Transverse colon (tissue), 4 donors: Measurements from ENCODE around the gene ACTG1. TPM values are rescaled to one million over a fixed set of nuclear protein-coding genes. Genes with fewer than 3 reads are reported as not detected.

ENCODE experiments used
- DNase-seq: peaks from one replicate; pipeline ENCODE4 v3.0.0-alpha.2; 2019
- H3K27ac ChIP-seq, 4 donors: fragments of 200-600 bp; sonication (generic); 2 replicates each; pipeline ENCODE4 v1.5.1; 2016 to 2018; ENCODE audit warnings: inconsistent platforms in 4 of 4
- H3K27me3 ChIP-seq: fragments of 200-600 bp; sonication (generic); 2 replicates; pipeline ENCODE4 v1.5.1; 2017; ENCODE audit warnings: inconsistent platforms
- H3K36me3 ChIP-seq, 4 donors: fragments of 200-600 bp; sonication (generic); 2 replicates each; pipeline ENCODE4 v1.5.1; 2017 to 2019; ENCODE audit warnings: inconsistent platforms in 4 of 4
- H3K4me1 ChIP-seq, 4 donors: fragments of 200-600 bp; sonication (generic); 2 replicates each; pipeline ENCODE4 v1.5.1; 2017 to 2020; ENCODE audit warnings: inconsistent platforms in 4 of 4
- H3K4me3 ChIP-seq, 4 donors: fragments of 200-600 bp; sonication (generic); 1 replicate in 1 of 4; 2 replicates in 3 of 4; pipeline versions ENCODE4 v1.5.1 to v1.6.1; 2017 to 2019; ENCODE audit warnings: inconsistent platforms in 4 of 4
- H3K9me3 ChIP-seq, 2 donors: fragments of 200-600 bp; sonication (generic); 2 replicates each; pipeline ENCODE4 v1.5.1; 2017 to 2019; ENCODE audit warnings: inconsistent platforms in 2 of 2
- EP300 ChIP-seq: sonication (generic); formaldehyde crosslinking; IDR thresholded peaks from one replicate; pipeline ENCODE4 v1.6.1; 2017; ENCODE audit warnings: antibody characterized with exemption, low read depth
- POLR2A ChIP-seq: fragments of 450-650 bp; IDR thresholded peaks from one replicate; pipeline ENCODE4 v1.6.1; 2016; ENCODE audit warnings: antibody characterized with exemption, mild to moderate bottlenecking, moderate library complexity
- POLR2AphosphoS5 ChIP-seq, 3 donors: sonication (generic); formaldehyde crosslinking; IDR thresholded peaks; one replicate each; pipeline ENCODE4 v1.6.1; 2016; ENCODE audit warnings: antibody characterized with exemption in 3 of 3
- WGBS, 2 donors: methylation state at CpG; one replicate each; pipeline ENCODE4 v1.1.5; 2018; ENCODE audit warnings: low coverage in 1 of 2; 5-methylcytosine and 5-hydroxymethylcytosine counted together
- in situ Hi-C, 4 donors: fragments of 200-750 bp; cut with MboI; loops; one replicate each; pipeline versions ENCODE4 v1.15.0 to v1.15.1; 2017; ENCODE audit warnings: low sequenced_read_pairs in 3 of 4, low pct_ligation_motif_present in 1 of 4, low pct_unique_long_range_greater_than_20kb in 1 of 4
- intact Hi-C: fragments of 100-400 bp; cut with DNase I; formaldehyde crosslinking; loops from one replicate; pipeline ENCODE4 v1.15.1; 2023; ENCODE audit warnings: low total_unique reads
- total RNA-seq, 4 donors: library from RNA; depleted of rRNA; stranded (reverse); fragments of >200 nt; gene quantifications; one replicate each; pipeline ENCODE4 v1.1.0, GENCODE V29; 2016
- TF ChIP-seq, protein P1 (sequence below), 5 experiments: fragments of 200-600 bp in 3 of 5; fragments of 450-650 bp in 2 of 5; sonication (generic) in 3 of 5; IDR thresholded peaks; 1 replicate in 2 of 5; 2 replicates in 3 of 5; pipeline ENCODE4 v1.5.1; 2016 to 2017; ENCODE audit warnings: antibody characterized with exemption in 5 of 5, inconsistent platforms in 3 of 5, mild to moderate bottlenecking in 2 of 5, moderate library complexity in 1 of 5

Gene ACTG1
- total RNA-seq, 4 donors from 2014 or later: 2,099 to 4,882 (median 4,009) TPM

DNA sequence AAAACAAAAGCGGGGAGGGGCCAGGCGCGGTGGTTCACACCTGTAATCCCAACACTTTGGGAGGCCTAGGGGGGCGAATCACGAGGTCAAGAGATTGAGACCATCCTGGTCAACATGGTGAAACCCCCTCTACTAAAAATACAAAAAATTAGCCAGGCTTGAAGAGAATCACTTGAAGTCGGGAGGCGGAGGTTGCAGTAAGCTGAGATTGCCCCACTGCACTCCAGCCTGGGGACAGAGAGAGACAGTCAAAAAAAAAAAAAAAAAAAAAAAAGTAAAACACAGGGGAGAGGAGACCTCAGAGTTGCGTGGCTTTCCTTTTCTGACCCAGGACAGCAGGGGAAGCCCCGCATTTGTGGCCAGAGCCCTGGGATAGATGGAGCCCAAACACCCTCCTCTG, 19.9 kb downstream of the ACTG1 start:
- Histone ChIP-seq H3K36me3 (no peaks in the 10 kb centered on the region), H3K27me3 (no peaks in the 10 kb centered on the region), H3K27ac (no peak overlapping the region), H3K4me3 (no peak overlapping the region), H3K4me1 (peaks cover 6 to 22% (median 11%) of the 10 kb centered on the region in 4 donors), H3K9me3 (no peaks in the 10 kb centered on the region)
- TF ChIP-seq POLR2A (no peak), EP300 (no peak), POLR2AphosphoS5 (IDR thresholded peaks at IDR 0.05) (no peak)
- TF ChIP-seq, protein P1, sequence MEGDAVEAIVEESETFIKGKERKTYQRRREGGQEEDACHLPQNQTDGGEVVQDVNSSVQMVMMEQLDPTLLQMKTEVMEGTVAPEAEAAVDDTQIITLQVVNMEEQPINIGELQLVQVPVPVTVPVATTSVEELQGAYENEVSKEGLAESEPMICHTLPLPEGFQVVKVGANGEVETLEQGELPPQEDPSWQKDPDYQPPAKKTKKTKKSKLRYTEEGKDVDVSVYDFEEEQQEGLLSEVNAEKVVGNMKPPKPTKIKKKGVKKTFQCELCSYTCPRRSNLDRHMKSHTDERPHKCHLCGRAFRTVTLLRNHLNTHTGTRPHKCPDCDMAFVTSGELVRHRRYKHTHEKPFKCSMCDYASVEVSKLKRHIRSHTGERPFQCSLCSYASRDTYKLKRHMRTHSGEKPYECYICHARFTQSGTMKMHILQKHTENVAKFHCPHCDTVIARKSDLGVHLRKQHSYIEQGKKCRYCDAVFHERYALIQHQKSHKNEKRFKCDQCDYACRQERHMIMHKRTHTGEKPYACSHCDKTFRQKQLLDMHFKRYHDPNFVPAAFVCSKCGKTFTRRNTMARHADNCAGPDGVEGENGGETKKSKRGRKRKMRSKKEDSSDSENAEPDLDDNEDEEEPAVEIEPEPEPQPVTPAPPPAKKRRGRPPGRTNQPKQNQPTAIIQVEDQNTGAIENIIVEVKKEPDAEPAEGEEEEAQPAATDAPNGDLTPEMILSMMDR (IDR thresholded peaks at IDR 0.05): no peak
- in situ Hi-C loops: loop anchor here in 3 of 4 donors (25.0 kb wide), 3 partner anchors 105 to 230 kb away; partner anchors contain the start of genes BAHCC1 (in 1 of the 3) and SLC38A10 (in 1 of the 3)
- no peak for DNase-seq
- intact Hi-C loops: no loop called here
- WGBS, 2 donors: 75 to 81% methylated on average over 6 to 9 of the region's 9 CpGs

DNA sequence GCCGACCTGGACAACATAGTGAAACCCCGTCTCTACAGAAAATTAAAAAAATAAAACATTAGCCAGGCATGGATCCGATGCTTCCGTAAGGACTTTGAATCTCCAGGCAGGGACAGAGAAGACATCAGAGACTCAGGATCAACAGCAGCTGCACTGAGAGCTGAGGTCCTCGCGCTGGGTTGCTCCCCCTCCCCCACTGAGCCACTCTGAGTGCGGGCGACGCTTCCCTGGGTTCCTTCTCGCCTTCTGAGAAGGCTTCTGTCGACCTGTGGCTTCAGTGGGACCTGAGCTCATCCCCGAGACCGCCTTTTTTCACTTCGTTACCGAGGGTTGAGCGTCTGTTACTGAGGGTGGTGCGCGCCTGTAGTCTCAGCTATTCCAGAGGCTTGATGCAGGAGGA, 20.4 kb downstream of the ACTG1 start:
- 53 to 61% methylated on average over 2 to 18 of the region's 18 CpGs for WGBS, 2 donors

DNA sequence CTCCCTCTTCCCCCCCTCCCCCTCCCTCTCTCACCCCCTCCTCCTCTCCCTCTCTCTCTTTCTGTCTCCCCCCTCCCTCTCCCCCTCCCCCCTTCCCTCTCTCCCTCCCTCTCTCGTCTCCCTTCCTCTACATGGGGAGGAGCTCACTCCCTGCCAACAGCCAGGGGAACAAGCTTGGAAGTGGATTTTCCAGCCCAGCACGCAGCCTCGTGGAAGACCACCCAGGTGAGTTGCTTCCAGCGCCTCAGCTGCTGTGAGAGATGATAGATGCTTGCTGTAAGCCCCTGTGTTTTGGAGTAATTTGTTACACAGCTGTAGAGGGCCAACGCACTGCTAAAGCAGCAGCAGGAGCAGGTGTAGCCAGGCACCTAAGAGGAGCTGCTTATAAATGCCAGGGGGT, 20.8 kb downstream of the ACTG1 start:
- intact Hi-C loops: no loop called here
- no peaks in the 10 kb centered on the region for H3K36me3 ChIP-seq
- H3K4me1 ChIP-seq: peaks cover 6 to 27% (median 14%) of the 10 kb centered on the region in 4 donors
- H3K4me3 ChIP-seq: no peak overlapping the region
- no peaks in the 10 kb centered on the region for H3K9me3 ChIP-seq
- no peak for DNase-seq
- in situ Hi-C loops: loop anchor here in 3 of 4 donors (25.0 kb wide), 3 partner anchors 104 to 229 kb away; partner anchors contain the start of genes BAHCC1 (in 1 of the 3) and SLC38A10 (in 1 of the 3)
- H3K27me3 ChIP-seq: no peaks in the 10 kb centered on the region
- TF ChIP-seq POLR2AphosphoS5 (IDR thresholded peaks at IDR 0.05) (no peak), EP300 (no peak), POLR2A (no peak)
- TF ChIP-seq, protein P1 (IDR thresholded peaks at IDR 0.05): no peak
- no peak overlapping the region for H3K27ac ChIP-seq
- WGBS, 2 donors: 13 to 50% methylated on average over 1 to 4 of the region's 5 CpGs

More for the DNA sequence above, 20.4 kb downstream of the ACTG1 start:
- H3K27ac ChIP-seq: no peak overlapping the region
- TF ChIP-seq POLR2A: no peak
- TF ChIP-seq EP300: no peak
- TF ChIP-seq, protein P1 (IDR thresholded peaks at IDR 0.05): no peak
- no peak for TF ChIP-seq POLR2AphosphoS5 (IDR thresholded peaks at IDR 0.05)
- no peaks in the 10 kb centered on the region for H3K36me3 ChIP-seq
- H3K27me3 ChIP-seq: no peaks in the 10 kb centered on the region
- no peaks in the 10 kb centered on the region for H3K9me3 ChIP-seq
- in situ Hi-C loops (loop anchor here in 3 of 4 donors (25.0 kb wide), 3 partner anchors 105 to 230 kb away; partner anchors contain the start of genes BAHCC1 (in 1 of the 3) and SLC38A10 (in 1 of the 3)), intact Hi-C loops (no loop called here)
- no peak overlapping the region for H3K4me3 ChIP-seq
- no peak for DNase-seq
- peaks cover 6 to 27% (median 14%) of the 10 kb centered on the region in 4 donors for H3K4me1 ChIP-seq

DNA sequence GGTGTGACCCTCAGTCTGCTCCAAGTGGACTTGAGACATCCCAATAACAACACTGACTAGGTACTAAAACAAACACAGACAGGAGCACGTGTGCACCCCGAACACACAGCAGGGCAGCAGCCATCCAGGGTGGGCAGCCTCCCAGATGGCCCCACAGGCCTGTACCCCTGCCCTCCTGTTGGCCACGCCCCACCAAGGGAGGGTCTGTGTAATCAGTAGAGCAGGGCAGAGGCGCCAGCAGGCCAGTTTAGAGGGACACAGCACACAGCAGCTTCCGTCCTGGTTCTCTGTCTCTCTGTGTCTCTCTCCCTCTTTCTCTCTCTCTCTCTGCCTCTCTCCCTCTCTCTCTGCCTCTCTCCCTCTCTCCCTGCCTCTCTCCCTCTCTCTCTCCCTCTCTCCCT, 21.4 kb downstream of the ACTG1 start:
- H3K36me3 ChIP-seq: no peaks in the 10 kb centered on the region
- peak; percentile 49 for DNase-seq
- WGBS, 2 donors: 19% methylated on average over 5 of the region's 5 CpGs; no CpG with 5 or more reads in 1 of the 2 donors
- H3K27me3 ChIP-seq: no peaks in the 10 kb centered on the region
- no peaks in the 10 kb centered on the region for H3K9me3 ChIP-seq
- peaks cover 6 to 27% (median 14%) of the 10 kb centered on the region in 4 donors for H3K4me1 ChIP-seq
- no peak for TF ChIP-seq POLR2A
- TF ChIP-seq EP300: no peak
- TF ChIP-seq, protein P1 (IDR thresholded peaks at IDR 0.05): no peak
- no peak for TF ChIP-seq POLR2AphosphoS5 (IDR thresholded peaks at IDR 0.05)
- H3K27ac ChIP-seq: no peak overlapping the region
- H3K4me3 ChIP-seq: no peak overlapping the region
- in situ Hi-C loops (loop anchor here in 3 of 4 donors (25.0 kb wide), 3 partner anchors 104 to 229 kb away; partner anchors contain the start of genes BAHCC1 (in 1 of the 3) and SLC38A10 (in 1 of the 3)), intact Hi-C loops (no loop called here)
